Measurements from ENCODE around the gene SANBR. TPM values are rescaled to one million over a fixed set of nuclear protein-coding genes. Genes with fewer than 3 reads are reported as not detected.

Gene SANBR
- total and polyA plus RNA-seq, 2 of the 13 experiments (the other 11 are each of a cell fraction or from before 2014, with no cell fraction given): 9.8 to 20.9 TPM

DNA sequence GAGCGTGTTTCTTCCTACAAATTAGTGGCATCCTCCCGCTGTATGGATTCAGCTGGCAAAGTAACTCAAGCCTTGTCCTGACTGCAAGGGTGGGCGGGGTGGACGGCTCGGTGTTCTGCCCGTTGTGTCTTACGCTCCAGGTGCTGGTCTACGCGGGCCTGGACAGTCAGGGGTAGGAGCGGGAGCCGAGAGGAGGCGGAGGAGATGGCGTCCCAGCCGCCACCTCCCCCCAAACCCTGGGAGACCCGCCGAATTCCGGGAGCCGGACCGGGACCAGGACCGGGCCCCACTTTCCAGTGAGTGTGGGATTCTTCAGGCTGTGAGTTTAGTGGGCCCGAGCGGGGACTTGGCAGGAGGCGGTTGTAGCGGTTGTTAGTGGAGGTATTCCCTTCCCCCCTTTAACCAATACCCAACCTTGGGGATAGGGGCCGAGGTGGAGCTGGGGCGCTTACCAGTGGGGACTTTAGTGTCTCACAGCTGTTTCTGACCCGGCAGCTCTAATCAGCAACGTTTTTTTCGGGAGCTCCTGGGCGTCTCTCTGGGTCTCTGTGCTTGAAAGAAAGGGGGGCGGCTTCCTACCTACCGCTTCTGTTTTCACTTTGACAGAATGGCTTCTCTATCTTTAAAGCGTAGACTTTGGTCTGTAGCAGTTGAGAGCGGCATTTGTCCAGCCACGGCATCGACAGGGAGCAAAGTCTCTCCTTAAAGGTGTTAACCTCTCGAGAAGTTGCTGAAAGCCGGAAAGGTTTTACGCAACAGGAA is 47.9 kb upstream of the SANBR start, which contains the start of the genes PEX13 and PUS10 (continued):
- TF ChIP-seq ZNF205 (CRISPR knock-in tag; IDR thresholded peaks at IDR 0.05): peak; percentile 88; the same call in 1 of the 2 replicates
- TF ChIP-seq ZC3H4 (CRISPR knock-in tag; IDR thresholded peaks at IDR 0.05; ENCODE audit: borderline replicate concordance): no peak
- no peak; the same call in 1 of the 2 replicates for TF ChIP-seq STAT5B (CRISPR knock-in tag; IDR thresholded peaks at IDR 0.05)
- TF ChIP-seq, protein P1, sequence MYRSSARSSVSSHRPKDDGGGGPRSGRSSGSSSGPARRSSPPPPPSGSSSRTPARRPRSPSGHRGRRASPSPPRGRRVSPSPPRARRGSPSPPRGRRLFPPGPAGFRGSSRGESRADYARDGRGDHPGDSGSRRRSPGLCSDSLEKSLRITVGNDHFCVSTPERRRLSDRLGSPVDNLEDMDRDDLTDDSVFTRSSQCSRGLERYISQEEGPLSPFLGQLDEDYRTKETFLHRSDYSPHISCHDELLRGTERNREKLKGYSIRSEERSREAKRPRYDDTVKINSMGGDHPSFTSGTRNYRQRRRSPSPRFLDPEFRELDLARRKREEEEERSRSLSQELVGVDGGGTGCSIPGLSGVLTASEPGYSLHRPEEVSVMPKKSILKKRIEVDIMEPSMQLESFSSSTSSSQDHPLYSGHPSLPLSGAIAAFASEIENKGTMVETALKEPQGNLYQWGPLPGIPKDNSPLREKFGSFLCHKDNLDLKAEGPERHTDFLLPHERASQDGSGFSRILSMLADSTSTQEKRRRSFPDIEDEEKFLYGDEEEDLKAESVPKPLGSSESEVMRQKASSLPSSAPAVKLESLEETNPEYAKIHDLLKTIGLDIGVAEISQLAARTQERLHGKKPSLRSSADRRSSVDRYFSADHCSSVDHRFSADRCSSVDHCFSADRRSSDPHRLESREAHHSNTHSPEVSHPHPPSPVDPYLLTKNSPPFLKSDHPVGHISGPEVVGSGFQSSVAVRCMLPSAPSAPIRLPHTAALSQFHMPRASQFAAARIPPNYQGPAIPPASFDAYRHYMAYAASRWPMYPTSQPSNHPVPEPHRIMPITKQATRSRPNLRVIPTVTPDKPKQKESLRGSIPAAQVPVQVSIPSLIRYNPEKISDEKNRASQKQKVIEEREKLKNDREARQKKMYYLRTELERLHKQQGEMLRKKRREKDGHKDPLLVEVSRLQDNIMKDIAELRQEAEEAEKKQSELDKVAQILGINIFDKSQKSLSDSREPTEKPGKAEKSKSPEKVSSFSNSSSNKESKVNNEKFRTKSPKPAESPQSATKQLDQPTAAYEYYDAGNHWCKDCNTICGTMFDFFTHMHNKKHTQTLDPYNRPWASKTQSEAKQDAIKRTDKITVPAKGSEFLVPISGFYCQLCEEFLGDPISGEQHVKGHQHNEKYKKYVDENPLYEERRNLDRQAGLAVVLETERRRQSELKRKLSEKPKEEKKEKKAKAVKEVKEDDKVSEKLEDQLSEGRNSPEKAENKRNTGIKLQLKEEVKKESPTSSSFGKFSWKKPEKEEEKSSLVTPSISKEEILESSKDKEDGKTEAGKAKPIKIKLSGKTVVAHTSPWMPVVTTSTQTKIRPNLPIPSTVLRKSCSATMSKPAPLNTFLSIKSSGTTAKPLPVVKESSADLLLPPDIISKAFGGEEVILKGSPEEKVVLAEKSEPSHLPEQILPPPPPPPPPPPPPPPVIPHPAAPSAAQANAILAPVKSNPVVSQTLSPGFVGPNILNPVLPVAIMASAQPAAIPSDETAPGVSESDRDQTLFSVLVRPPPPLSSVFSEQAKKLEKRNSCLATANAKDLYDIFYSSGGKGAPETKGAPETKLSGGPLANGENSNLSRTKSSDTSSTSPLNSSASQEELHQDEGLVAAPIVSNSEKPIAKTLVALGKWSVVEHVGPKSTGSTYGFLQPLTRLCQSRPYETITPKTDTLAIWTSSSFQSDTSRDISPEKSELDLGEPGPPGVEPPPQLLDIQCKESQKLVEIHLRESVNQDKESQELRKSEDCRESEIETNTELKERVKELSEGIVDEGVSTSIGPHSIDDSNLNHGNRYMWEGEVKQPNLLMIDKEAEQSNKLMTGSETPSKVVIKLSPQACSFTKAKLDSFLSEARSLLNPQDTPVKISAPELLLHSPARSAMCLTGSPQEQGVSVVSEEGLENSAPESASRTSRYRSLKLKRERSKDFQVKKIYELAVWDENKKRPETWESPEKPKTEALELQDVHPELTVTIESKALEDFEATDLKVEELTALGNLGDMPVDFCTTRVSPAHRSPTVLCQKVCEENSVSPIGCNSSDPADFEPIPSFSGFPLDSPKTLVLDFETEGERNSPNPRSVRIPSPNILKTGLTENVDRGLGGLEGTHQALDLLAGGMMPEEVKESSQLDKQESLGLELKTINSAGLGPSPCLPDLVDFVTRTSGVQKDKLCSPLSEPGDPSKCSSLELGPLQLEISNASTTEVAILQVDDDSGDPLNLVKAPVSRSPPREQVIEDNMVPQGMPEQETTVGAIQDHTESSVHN (CRISPR knock-in tag; IDR thresholded peaks at IDR 0.05): no peak
- TF ChIP-seq GATAD2A (CRISPR knock-in tag; IDR thresholded peaks at IDR 0.05): no peak; the same call in 1 of the 2 replicates
- TF ChIP-seq, protein P2, sequence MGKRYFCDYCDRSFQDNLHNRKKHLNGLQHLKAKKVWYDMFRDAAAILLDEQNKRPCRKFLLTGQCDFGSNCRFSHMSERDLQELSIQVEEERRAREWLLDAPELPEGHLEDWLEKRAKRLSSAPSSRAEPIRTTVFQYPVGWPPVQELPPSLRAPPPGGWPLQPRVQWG (CRISPR knock-in tag; IDR thresholded peaks at IDR 0.05; ENCODE audit: borderline replicate concordance, low read depth): no peak
- TF ChIP-seq ZNF816 (CRISPR knock-in tag; IDR thresholded peaks at IDR 0.05; ENCODE audit: borderline replicate concordance): peak; percentile 90
- TF ChIP-seq SP2 (CRISPR knock-in tag; IDR thresholded peaks at IDR 0.05): peak; percentile 20; the same call in 1 of the 2 replicates
- TF ChIP-seq ATF1 (CRISPR knock-in tag; IDR thresholded peaks at IDR 0.05): peak; percentile 78
- TF ChIP-seq, protein P3, sequence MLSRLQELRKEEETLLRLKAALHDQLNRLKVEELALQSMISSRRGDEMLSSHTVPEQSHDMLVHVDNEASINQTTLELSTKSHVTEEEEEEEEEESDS (CRISPR knock-in tag; IDR thresholded peaks at IDR 0.05; ENCODE audit: borderline replicate concordance): no peak
- no peak for TF ChIP-seq MAZ (IDR thresholded peaks at IDR 0.05; ENCODE audit: borderline replicate concordance, low read depth, low read length)
- TF ChIP-seq MAZ (CRISPR knock-in tag; IDR thresholded peaks at IDR 0.05; ENCODE audit: low read depth): peak; percentile 63
- peak; percentile 100 for TF ChIP-seq TBX2 (CRISPR knock-in tag; IDR thresholded peaks at IDR 0.05; ENCODE audit: borderline replicate concordance)
- no peak for TF ChIP-seq MAFK (conservative IDR thresholded peaks at IDR 0.05 in 1 of 2, IDR thresholded peaks at IDR 0.05 in 1 of 2; ENCODE audit: low read length in 2 of 2)
- TF ChIP-seq, protein P4, sequence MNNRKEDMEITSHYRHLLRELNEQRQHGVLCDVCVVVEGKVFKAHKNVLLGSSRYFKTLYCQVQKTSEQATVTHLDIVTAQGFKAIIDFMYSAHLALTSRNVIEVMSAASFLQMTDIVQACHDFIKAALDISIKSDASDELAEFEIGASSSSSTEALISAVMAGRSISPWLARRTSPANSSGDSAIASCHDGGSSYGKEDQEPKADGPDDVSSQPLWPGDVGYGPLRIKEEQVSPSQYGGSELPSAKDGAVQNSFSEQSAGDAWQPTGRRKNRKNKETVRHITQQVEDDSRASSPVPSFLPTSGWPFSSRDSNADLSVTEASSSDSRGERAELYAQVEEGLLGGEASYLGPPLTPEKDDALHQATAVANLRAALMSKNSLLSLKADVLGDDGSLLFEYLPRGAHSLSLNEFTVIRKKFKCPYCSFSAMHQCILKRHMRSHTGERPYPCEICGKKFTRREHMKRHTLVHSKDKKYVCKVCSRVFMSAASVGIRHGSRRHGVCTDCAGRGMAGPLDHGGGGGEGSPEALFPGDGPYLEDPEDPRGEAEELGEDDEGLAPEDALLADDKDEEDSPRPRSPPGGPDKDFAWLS (CRISPR knock-in tag; IDR thresholded peaks at IDR 0.05; ENCODE audit: borderline replicate concordance): no peak; the same call in 1 of the 2 replicates
- TF ChIP-seq KAT7 (CRISPR knock-in tag; IDR thresholded peaks at IDR 0.05; ENCODE audit: borderline replicate concordance): peak; percentile 82; the same call in 1 of the 2 replicates
- TF ChIP-seq HNRNPUL1 (IDR thresholded peaks at IDR 0.05; ENCODE audit: low read depth, low read length): no peak
- TF ChIP-seq ZNF484 (CRISPR knock-in tag; IDR thresholded peaks at IDR 0.05; ENCODE audit: borderline replicate concordance, low read depth): no peak
- TF ChIP-seq FOXA1 (IDR thresholded peaks at IDR 0.05): no peak
- peak; percentile 47; the same call in 1 of the 2 replicates for TF ChIP-seq FOXA1 (CRISPR knock-in tag; IDR thresholded peaks at IDR 0.05)
